ENCODE measurements around the gene SARDH. TPM values are rescaled to one million over a fixed set of nuclear protein-coding genes. Genes with fewer than 3 reads are reported as not detected.
A peak's percentile ranks its signal among the peaks of the same experiment; 100 is the strongest.

SARDH gene
- total RNA-seq, 1 experiment from 2014 or later, result 5.3 TPM

GRCh38 chr9:133770076-133770777 is 32.1 kb upstream of the SARDH start:
- Mint-ChIP-seq H3K27me3 (ENCODE audit: low read depth) (no peaks in the 10 kb centered on the region), H3K27ac (peak overlapping the region in 2 of 3 experiments; percentile 12 to 48; a peak in 1 of 7 replicates), H3K9me3 (peaks cover 10% of the 10 kb centered on the region in 2 experiments), H3K4me3 (no peak overlapping the region), H3K36me3 (ENCODE audit: insufficient read depth in 1 of 3, low read depth in 3 of 3) (peaks cover 39 to 71% (median 50%) of the 10 kb centered on the region in 3 experiments), H3K4me1 (no peaks in the 10 kb centered on the region)
- H2BK5ac ChIP-seq (ENCODE audit: insufficient read length, low read length), result no peak overlapping the region
- H3K23ac ChIP-seq (ENCODE audit: insufficient read length, low read depth, low read length), result no peak overlapping the region
- no peak overlapping the region for H2BK15ac ChIP-seq (ENCODE audit: low read depth, low read length)
- H3T11ph ChIP-seq (ENCODE audit: low read length), result no peak overlapping the region
- no peak overlapping the region for H2AFZ ChIP-seq (ENCODE audit: low read length)
- no peak overlapping the region for H3K4ac ChIP-seq (ENCODE audit: low read depth, low read length)
- no peaks in the 10 kb centered on the region for H3K79me2 ChIP-seq (ENCODE audit: insufficient read depth, low read length)
- no peak overlapping the region for H4K91ac ChIP-seq (ENCODE audit: insufficient read length, low read depth, low read length)
- no peaks in the 10 kb centered on the region for H3K27me3 ChIP-seq (ENCODE audit: insufficient read depth, low read length)
- H3K23me2 ChIP-seq (ENCODE audit: insufficient read length, low read depth, low read length, poor library complexity, severe bottlenecking), result no peaks in the 10 kb centered on the region
- no peak overlapping the region for H4K5ac ChIP-seq (ENCODE audit: insufficient read length, low read depth, low read length)
- H3K27ac ChIP-seq (ENCODE audit: insufficient read length, low read depth, low read length), result no peak overlapping the region
- H3K4me1 ChIP-seq (ENCODE audit: insufficient read depth, low read length), result no peaks in the 10 kb centered on the region
- TF ChIP-seq CTCF (conservative IDR thresholded peaks at IDR 0.05), result no peak
- H2BK20ac ChIP-seq (ENCODE audit: low read depth, low read length, poor library complexity, severe bottlenecking), result no peak overlapping the region
- H3K14ac ChIP-seq (ENCODE audit: insufficient read depth, low read length), result no peak overlapping the region
- no peak overlapping the region for H2BK120ac ChIP-seq (ENCODE audit: low read depth, low read length, poor library complexity, severe bottlenecking)
- no peak overlapping the region for H2BK12ac ChIP-seq (ENCODE audit: insufficient read length, low read depth, low read length)
- H4K8ac ChIP-seq (replicated peaks; ENCODE audit: insufficient read length, low read depth, low read length), result no peak overlapping the region
- no peak overlapping the region for H3K4me2 ChIP-seq (ENCODE audit: insufficient read depth, insufficient read length, low read length)
- WGBS (ENCODE audit: extremely low coverage, insufficient read length, low lambda C conversion rate), result no CpG with 5 or more reads among the region's 16 CpGs
- no peak overlapping the region for H3K18ac ChIP-seq (ENCODE audit: insufficient read length, low read depth, low read length)
- no peak overlapping the region for H3K56ac ChIP-seq (ENCODE audit: insufficient read length, low read depth, low read length)
- H3K79me1 ChIP-seq (ENCODE audit: insufficient read depth, low read depth, low read length, poor library complexity, severe bottlenecking), result no peaks in the 10 kb centered on the region
- no peaks in the 10 kb centered on the region for H4K20me1 ChIP-seq (ENCODE audit: control insufficient read depth, insufficient read depth, insufficient read length)
- no peak overlapping the region for H2AK5ac ChIP-seq (ENCODE audit: insufficient read length, low read length)
- peak; percentile 25 for DNase-seq
- H3K9ac ChIP-seq (ENCODE audit: extremely low read depth, insufficient read length, low read length), result no peak overlapping the region
- no peaks in the 10 kb centered on the region for H3K9me3 ChIP-seq (ENCODE audit: control insufficient read depth, low read depth, low read length)

Data from H9 (cell line).